GM18870 (cell line): ENCODE results near the gene ATP8A2.
A peak's percentile ranks its signal among the peaks of the same experiment; 100 is the strongest.
"Not testable (repeated sequence)": the region's sequence is repeated elsewhere in the genome, so short reads cannot be mapped to it uniquely, and the experiment has no call there.

ENCODE experiments used
- ATAC-seq: cut with Tn5 transposase; IDR thresholded peaks from one replicate; pipeline ENCODE4 v1.9.1; 2021; ENCODE audit warnings: moderate library complexity; ENCODE audit not compliant: unreplicated experiment

The ATP8A2 gene

DNA sequence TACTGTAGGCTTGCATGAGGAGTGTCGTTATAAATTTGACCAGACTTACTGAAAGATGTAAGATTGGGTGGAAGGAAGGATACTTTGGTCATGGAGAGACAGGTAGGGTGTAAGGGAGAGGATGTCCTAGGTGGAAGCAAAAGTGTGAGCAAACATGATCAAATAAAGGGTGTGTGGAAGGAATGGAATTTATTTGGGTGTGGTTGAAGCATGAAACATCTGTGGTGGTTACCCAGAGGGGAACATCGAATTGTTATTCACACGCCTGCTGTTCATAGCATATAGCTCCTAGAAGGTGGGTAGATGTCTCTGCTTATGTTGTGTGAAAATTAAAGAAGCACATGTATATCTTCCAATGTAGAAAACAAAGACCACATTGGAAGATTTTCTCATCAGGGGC is 157.7 kb downstream of the ATP8A2 start:
- ATAC-seq = no peak

DNA sequence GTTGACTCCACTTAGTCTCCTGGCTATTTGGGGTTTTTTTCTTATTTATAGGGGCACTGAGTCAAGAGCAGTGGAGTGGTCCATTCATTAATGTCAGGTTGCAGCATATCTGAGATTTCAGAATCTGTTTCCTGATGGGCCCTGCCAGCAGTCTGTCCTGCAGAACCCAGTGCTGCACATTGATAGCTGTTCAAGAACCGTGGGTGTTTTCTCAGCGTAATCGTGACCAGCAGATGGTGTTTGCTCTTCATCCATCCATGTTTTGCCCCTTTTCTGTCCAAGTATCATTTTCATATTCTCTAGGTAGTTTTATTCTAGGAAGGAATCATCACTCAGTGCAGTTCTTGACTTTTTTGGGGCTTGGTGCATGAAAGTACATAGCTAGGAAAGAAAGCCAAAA is 166.5 kb downstream of the ATP8A2 start:
- no peak for ATAC-seq

GRCh38 chr13:25541434-25542123 is 169.8 kb downstream of the ATP8A2 start:
- ATAC-seq = peak; percentile 79

DNA sequence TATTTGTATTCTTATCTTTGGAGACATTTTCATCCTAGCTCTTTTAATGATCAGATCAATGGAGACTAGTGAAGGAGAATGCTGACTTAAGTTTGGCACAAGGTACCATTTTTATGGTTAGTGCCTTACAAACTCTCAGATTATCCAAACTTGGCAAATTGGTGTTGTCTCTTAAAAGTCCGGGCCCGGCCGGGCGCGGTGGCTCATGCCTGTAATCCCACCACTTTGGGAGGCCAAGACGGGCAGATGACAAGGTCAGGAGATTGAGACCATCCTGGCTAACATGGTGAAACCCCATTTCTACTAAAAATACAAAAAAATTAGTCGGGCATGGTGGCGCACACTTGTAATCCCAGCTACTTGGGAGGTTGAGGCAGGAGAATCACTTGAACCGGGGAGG is 177.2 kb downstream of the ATP8A2 start:
- ATAC-seq = not testable (repeated sequence)

DNA sequence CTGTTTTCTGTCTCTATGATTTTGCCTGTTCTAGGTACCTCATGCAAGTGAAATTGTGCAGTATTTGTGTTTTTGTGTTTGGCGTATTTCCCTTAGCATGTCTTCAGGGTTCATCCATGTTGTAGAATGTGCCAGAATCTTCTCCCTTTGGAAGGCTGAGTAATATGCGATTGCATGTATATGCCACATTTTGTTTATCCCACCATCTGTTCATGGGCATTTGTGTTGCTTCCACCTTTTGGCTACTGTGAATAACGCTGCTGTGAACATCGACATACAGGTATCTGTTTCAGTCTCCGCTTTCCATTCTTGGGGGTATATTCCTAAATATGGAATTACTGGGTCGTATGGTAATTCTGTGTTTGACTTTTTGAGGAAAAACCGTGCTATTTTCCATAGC is 190.0 kb downstream of the ATP8A2 start:
- ATAC-seq = no peak

DNA sequence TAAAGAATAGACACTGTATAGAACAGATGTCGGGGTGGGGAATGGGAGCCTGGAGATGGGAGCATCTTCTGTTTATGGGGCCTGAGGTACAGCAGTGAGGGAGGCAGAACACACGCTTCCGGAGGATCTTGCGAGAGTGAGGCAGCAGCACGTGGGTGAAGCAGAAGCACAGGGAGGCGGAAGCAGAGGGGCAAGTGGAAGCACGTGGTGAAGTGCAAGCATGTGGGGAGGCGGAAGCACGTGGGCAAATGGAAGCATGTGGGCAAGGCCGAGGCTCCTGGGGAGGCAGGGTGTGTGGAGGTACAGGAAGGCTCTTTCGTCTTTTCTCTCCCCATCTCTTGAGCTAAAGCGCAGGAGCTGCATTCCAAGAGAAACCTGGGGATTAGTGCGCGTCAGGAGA is 198.4 kb downstream of the ATP8A2 start:
- ATAC-seq = no peak

DNA sequence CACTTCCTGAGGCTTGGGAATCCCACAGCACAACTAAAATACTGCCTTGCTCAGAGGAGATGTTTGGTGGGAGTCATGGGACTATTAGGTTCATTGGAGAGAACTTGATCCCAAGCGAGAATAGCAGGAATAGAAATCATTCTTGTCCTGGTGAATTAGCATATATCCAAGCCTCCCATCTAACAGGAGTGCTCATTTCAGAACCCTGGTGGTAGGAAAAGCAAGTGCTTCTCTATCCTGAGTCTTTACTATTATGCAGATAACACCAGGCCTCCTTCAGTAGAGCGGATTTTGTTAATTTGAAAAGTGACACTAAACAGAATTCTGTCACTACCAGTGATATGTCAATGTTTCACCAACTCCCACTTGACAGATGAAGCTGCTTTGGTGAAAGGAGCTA is 199.5 kb downstream of the ATP8A2 start:
- no peak for ATAC-seq

DNA sequence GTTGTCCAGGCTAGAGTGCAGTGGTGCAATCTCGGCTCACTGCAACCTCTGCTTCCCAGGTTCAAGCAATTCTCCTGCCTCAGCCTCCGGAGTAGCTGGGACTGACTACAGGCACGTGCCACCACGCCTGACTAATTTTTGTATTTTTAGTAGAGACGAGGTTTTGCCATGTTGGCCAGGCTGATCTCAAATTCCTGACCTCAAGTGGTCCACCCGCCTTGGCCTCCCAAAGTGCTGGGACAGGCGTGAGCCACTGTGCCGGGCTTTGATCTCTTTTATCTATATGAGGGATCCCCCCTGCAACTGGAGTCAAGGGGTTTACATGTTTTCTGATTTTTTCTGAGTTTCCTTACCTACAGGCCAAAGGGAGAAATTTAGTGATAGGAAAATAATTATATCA is 200.4 kb downstream of the ATP8A2 start:
- ATAC-seq = not testable (repeated sequence)

DNA sequence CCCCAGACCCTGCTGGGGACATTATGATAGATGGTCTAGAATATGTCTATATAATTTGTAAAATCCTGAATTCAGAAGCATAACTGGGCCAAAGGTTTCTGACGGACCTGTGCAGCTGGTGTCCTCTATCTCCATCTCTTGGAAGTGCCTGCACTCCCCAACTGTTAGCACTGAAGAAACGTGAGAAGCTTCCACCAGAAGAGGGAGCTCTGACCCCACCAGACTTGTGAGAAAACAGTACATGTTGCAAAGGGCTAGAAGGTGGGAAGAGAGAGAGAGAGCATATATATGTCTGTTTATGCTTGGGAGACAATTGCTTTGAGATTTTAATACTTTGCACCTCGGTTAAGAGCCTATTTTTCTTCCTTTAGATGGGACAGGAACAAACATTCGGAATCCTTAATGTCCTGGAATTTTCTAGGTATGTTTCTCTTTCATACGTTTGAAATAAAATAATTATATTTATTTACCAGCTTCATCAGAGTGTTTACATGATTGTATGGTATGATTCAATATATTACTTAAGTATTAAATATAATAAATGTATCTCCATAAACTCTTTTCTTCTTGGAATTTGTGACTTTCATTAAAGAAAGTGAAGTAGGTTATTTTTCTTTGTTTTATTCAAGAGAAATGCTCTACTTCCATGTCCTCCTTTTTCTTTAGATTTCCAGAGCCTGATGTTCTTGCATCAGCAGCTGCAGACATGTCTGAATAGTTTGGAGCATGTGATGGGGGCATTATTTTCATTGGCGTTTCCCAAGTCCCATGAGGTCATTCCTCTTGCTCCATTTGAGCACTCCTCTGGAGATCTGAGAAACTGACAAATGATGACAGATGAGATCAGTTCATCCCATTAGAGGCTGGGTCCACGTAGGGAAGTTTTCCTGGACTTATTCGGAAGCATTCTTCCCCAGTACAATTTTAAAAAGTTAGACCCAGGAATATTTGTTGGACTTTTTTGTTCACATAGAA is 202.9 kb downstream of the ATP8A2 start:
- ATAC-seq = peak; percentile 73

DNA sequence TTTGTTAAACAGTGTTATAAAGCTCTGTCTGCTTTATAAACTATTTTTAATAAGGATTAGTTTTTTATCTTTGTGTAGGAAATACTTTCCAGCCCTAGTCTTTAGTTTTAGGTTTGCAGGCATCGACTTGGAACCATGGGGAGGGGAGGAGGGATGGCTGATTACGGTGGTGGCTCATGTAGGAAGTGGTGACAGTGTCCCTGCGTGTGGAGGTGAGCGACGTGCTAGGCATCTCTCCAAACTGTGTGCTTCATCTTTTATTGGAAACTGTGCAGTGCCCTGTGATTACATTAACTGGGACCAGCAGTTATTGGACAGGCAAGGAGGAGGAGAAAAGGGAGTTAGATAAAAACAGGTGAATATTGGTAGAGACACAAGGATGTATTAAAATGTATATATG is 203.8 kb downstream of the ATP8A2 start:
- ATAC-seq = no peak

DNA sequence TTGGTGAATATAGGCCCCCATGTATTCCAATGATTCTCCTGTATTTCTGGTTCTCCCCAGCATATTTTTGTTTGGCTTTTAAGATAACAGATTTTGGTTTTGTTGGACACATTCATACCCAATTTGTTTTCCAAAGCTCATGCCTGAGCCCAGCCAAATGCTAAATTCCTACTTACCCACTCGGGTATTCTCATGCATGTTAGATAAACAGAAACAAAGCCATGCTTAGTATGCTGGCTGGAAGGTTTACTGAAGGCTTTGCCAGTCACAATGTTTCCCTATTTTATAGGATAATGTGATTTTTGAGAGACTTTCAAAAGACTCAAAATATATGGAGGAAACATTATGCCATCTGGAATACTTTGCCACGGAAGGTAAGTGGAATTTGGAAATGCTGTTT is 206.8 kb downstream of the ATP8A2 start:
- ATAC-seq = no peak

DNA sequence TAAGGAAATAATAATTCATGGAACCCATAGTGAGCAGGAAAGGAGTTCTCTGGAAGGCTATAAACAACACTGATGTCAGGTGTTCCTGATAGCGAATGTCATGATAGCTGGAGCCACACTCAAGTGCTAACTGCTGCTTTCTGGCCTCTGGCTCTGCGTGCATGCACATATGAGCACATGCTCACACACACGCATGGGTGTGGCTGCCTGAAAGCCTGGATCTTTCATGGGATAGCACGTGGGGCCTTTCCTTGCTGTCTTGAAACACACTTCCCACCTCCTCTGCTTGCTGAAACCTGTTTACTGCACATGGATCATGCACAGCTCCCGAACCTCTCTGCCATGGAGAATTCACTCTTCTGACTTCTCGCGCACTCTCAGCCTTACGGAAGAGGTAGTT is 207.4 kb downstream of the ATP8A2 start:
- no peak for ATAC-seq

GRCh38 chr13:25581351-25581750 is 209.6 kb downstream of the ATP8A2 start:
- ATAC-seq = no peak

DNA sequence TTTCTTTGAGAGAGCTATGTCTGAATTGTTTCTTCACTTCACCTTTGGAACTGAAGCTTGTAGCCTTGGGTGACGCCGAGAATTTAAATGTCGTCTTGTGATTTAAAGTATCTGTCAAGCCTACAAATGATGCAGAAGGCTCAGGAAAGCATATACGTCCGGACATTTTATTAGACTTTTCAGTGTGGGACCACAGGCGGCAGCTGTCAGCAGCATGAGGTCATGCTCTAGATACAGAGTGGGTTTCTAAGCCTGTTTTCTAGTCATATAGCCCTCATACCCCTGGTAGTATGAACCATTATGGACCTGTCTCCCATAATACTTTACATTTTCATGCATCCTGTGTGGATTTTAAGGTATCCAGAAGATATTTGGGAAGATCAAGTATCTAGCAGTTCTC is 212.3 kb downstream of the ATP8A2 start:
- ATAC-seq = no peak

- no peak for ATAC-seq
Observed at GRCh38 chr13:25585000-25585399, 213.2 kb downstream of the ATP8A2 start.

- no peak for ATAC-seq
Observed at GRCh38 chr13:25587326-25587980, 215.7 kb downstream of the ATP8A2 start.

GRCh38 chr13:25588336-25589060 is 216.7 kb downstream of the ATP8A2 start:
- ATAC-seq = no peak

DNA sequence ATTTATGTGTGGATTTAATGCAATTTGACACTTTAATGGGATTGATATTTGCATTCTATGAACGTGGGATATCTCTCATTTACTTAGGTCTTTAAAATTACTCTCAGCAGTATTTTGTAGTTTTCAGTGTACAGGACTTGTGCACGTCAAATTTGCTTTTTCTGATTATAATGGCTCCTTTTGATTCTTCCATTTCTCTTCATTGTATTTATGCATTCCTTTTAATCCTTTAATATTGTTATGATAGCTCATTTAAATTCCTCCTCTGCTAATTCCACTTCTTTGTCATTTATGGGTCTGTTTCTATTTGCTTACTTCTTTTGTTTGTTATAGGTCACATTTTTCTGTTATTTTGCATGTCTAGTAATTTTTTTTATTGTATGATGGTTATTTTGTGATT is 226.6 kb downstream of the ATP8A2 start:
- ATAC-seq = no peak

DNA sequence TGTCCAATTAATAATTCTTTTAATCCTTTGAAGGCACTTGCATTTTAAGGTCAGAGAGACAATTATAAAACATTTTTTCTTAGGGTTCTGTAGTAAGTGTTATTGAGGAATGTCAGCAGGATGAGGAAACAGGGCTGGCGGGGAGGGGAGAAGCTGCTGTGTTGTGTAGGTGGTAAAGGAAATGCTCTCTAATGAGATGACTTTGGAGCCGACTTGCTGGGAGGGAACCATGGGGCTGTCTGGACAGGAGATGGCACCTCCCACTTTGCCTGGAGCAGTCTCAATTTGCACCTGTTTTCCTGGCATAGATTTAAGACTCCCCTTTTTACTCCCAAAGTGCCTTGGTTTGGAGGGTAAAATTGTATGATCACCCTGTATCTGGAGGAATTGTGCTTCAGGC is 230.4 kb downstream of the ATP8A2 start:
- no peak for ATAC-seq

GRCh38 chr13:25604106-25604505 is 232.3 kb downstream of the ATP8A2 start:
- ATAC-seq = no peak

DNA sequence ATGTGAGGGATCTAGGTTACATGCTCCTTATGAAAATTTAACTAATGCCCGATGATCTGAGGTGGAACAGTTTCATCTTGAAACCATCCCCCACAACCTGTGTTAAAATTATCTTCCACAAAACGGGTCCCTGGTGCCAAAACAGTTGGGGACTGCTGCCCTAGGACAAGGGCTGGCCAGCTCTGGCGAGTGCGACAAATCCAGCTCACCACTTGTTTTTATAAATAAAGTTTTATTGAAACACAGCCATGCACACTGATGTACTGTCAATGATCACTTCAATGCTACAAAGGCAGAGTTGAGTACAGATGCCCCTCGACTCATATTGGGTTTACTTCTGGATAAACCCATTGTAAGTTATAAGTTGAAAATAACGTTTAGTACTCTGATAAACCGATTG is 235.3 kb downstream of the ATP8A2 start:
- ATAC-seq = no peak
